ENCODE measurements around the gene HORMAD2.
A peak's percentile ranks its signal among the peaks of the same experiment; 100 is the strongest.
"Not testable (repeated sequence)": the region's sequence is repeated elsewhere in the genome, so short reads cannot be mapped to it uniquely, and the experiment has no call there.

The HORMAD2 gene

DNA sequence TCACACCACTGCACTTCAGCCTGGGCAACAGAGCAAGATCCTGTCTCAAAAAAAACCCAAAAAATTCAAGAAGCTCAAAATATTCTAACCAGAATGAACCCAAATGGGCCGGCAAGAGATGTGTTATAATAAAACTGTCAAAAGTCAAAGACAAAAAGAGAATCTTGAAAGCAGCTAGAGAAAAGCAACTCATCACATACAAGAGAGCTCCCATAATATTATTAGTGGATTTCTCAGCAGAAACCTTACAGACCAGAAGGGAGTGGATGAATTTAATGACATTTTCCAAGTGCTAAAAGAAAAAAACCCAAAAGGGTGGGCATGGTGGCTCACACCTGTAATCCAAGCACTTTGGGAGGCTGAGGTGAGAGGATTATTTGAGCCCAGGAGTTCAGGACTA lies 22.9 kb upstream of the HORMAD2 start:
- DNase-seq: no peak

DNA sequence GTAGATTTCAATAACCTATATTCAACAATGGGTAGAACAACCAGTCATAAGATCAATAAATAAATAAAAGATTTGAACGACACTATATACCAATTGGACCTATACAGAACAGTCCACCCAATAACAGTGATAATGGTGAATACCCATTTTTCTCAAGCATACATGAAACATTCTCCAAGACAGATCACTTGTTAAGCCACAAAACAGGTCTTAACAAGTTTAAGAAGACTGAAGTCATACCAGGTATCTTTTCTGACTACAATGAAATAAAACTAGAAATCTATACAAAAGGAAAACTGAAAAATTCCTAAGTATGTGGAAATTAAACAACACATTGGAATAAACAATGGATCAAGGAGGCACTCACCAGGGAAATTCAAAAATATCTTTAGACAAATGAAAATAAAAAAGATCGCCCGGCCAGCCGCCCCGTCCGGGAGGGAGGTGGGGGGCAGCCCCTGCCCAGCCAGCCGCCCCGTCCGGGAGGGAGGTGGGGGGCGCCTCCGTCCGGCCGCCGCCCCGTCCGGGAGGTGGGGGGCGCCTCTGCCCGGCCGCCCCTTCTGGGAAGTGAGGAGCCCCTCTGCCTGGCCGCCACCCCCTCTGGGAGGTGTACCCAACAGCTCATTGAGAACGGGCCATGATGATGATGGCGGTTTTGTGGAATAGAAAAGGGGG lies 20.8 kb upstream of the HORMAD2 start:
- DNase-seq: not testable (repeated sequence)

DNA sequence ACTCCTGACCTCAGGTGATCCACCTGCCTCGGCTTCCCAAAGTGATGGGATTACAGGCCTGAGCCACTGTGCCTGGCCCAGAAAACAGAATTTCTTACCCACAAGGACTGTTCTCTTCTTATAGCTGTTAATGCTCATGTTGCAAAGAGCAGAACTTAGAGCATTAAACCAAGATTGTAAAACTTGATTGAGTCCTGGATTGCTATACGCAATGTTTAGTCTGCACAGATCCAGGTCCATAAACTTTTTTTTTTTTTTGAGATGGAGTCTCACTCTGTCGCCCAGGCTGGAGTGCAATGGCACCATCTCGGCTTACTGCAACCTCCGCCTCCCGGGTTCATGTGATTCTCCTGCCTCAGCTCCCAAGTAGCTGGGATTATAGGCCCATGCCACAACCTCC lies 19.2 kb upstream of the HORMAD2 start:
- DNase-seq: not testable (repeated sequence)

DNA sequence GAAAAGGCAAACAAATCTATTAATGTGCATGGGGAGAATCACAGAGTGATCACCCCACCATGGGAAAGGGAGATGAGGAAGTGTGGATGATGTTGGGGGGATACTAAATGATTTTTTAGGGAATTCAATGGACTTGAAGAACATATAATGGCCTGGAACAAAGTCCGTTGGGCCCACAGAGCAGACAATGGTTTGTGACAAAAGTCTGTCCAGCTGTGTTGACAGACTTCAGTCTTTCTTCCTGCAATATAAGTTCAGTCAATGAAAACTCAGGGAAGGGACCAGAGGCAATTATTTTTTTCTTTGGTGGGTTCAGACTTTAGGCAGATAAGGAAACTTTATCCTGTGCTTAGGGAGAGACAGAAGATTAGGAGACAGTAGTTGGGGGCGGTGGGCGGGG lies 18.0 kb upstream of the HORMAD2 start:
- no peak for DNase-seq

DNA sequence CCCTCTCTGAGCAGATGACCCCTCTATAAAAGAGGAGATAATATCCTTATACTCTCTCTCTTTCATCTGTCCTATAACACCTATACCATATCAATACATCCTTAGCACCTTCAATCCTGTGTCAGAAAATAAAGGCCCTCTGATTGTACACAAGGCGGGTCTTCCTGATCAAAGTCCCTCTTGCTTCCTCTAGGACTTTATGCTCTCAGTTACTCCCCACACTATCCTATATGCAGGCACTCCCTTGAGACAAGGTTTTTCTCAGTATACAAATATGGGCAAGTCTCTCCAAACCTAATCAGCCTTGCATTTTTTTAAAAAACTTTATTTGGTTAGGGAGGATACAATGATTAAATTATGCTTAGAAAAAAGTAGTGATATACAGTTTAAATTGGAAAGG lies 17.3 kb upstream of the HORMAD2 start:
- no peak for DNase-seq

DNA sequence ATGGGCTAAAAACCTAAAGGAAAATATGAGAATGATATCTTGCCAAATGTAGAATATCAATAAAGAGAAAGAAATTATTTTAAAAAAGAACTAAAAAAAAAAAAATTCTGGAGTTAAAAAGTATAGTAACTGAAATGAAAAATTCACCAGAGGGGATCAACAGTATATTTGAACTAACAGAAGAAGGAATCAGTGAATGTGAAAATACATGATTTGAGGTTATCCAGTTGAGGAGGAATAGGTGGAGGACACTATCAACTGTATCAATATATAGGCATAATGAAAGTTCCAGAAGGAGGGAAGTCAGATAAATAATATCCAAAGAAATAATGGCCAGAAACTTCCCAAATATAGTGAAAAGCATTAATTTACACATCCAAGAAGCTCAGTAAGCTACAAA lies 16.1 kb upstream of the HORMAD2 start:
- DNase-seq: no peak

DNA sequence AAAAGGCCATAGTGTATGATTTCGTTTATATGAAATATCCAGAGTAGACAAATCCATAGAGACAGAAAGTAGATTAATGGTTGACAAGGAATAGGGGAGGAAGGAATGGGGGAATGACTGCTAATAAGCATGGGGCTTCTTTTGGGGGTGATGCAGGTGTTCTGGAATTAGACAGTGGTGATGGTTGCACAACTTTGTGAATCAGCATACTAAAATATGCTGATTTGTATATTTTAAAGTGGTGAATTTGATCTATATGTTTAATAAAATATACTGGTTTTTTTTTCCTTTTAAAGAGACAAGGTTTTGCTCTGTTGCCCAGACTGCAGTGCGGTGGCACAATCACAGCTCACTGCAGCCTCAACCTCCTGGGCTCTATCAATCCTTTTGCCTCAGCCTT lies 6.5 kb upstream of the HORMAD2 start:
- no peak for DNase-seq

DNA sequence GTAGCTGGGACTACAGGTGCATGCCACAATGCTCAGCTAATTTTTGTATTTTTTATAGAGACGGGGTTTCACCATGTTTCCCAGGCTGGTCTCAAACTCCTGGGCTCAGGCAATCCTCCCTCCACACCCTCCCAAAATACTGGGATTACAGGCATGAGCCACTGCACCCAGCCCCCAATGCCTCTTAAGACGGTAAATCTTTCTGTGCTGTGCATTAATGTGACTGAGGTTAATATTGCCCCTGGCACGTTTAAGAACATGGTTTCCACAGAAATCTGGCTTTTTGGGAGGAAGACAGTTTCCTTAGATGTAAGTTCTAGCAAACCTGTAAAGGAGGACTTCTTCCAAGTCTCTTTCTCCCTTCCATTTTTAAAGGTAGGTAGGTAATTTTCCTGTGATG lies 6.1 kb upstream of the HORMAD2 start:
- DNase-seq: no peak

DNA sequence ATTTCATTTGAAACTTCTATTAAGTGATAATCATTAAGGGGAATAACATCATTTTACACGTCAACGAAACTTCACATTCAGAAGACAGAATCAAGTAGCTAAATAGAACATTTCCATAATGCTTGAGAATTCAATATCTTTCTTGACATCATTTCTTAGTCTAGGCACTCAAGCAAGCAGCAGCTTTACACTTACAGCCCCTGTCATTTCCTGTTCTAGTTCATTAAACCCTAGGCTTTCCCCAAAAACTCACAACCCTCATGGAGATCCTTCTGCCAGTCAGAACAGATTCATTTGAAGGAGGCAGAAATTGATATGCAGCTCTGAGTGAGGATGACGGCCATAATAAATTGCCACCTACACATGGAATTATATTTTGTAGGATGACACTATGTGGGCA lies 5.3 kb upstream of the HORMAD2 start:
- no peak for DNase-seq

DNA sequence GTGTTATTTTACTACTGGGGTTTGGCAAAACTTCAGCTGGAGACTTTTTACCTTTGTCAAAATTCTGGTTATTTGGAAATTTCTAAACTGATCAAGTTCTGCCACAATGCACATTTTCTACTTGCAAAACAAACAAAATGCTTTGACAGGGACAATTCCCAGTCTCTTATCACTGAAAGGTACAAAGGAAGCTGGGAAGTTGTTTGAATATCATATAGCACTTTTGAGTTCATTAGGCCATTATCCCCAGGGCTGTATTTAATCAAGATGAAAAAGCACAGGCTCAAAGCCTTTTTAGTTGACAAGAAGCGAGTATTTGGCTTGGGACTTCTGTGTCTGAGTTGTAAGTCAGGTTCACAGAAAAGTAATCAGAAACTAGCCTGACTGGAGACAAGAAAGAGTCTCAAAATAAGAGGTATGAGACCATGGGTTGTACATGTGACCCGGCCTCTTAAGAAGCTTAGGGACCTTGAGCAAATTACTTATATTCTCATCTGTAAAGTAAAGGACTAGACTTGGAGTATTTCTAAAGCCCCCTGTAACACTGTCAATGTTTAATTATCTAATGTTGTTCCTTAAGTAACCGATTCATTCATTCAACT lies 2.9 kb upstream of the HORMAD2 start:
- no peak for DNase-seq

DNA sequence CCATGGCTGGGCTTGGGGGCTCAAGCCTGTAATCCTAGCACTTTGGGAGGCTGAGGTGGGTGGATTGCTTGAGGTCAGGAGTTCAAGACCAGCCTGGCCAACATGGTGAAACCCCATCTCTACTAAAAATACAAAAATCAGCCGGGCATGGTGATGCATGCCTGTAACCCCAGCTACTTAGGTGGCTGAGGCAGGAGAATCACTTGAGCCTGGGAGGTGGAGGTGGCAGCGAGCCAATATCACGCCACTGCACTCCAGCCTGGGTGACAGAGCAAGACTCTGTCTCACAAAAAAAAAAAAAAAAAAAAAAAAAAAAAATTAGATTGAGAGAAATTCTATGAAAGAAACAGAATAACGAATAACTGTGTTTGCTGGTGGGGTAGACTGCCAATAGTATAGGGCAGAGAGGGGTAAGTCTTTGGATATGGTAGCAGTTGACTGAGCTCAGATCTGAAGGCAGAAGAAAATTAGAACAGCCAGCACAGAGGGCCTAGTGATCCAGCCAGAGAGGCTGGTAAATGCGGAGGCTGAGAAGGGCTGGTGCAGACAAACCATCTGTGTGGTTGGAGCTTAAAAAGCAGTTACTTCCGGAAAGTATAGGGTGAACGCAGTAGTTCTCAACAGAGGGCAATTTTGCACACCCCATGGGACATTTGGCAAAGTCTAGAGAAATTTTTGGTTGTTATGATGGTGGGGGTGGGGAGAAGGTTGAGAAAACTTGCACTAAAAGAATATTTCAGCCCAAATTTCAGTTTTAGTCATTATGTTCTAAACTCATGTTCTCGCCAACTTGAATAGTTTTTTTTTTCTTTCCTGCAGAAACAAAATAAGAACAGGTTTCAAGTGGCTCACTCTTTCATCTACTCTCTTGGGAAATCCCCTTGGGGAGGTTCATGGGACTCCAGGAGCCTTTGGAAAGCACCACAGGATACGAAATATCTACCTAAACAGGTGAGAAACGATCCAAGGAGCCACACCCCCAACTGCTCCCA lies 1.6 kb upstream of the HORMAD2 start:
- peak; percentile 42 for DNase-seq

DNA sequence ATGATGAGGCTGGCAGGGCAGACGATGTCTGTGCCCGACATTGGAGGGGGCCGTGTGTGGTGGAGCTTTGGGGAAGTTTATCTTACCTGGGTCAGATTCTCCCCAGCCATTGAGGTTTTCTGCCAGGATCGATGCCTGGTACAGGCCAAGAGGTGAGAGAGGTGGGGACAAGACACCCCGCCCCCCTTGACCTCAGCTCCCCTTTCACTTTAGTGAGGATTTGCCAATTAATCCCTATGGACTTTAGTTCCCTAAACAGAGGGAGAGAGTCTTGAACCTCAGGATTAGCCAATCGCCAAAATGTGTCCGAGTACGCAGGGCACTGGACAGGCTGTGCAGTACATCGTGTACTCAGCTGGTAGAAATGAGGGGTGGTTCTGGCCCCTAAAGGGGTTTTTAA lies 541 bp downstream of the HORMAD2 start:
- no peak for DNase-seq

DNA sequence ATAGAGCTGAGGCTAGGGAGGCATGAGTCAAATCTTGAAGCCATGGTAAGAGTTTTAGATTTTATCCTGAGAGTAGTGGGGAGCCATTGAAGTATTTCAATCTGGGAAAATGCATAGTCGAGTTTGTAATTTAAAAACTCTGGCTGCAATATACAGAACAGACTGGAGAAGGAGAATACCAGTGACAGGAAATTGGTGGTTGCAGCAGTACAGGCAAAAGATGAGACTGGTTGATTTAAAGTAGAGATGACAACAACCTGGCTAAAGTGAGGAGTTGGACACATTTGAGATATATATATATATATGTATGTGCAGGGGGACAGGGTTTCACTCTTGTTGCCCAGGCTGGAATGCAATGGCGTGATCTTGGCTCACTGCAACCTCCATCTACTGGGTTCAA lies 6.2 kb downstream of the HORMAD2 start:
- DNase-seq: no peak

DNA sequence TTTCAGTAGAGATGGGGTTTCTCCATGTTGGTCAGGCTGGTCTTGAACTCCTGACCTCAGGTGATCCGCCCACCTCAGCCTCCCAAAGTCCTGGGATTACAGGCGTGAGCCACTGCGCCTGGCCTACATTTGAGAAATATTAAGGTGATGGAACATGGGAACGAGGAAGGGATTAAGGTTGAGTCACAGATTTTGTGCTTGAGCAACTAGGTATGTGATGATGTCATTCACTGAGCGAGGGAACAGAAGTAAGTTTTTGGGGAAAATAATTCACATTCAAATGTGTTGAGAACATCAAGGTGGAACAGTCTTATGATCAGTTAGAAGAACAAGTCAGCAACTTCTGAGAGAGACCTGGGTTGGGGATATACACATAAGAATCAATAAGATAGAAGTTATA lies 6.8 kb downstream of the HORMAD2 start:
- not testable (repeated sequence) for DNase-seq

DNA sequence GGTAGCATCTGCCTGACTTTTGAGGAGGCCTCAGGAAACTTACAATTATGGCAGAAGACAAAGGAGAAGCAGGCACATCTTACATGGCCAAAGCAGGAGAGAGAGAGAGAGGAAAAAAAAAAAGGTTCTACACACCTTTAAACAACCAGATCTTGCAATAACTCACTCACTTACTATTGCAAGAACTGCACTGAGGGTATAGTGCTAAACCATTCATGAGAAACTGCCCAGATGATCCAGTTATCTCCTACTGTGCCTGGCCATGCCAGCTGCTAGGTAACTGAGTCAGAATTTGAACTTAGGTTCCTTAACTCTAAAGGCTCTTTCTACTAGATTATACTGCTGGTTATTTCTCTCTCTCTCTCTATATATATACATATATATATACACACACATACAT lies 7.3 kb downstream of the HORMAD2 start:
- DNase-seq: no peak

DNA sequence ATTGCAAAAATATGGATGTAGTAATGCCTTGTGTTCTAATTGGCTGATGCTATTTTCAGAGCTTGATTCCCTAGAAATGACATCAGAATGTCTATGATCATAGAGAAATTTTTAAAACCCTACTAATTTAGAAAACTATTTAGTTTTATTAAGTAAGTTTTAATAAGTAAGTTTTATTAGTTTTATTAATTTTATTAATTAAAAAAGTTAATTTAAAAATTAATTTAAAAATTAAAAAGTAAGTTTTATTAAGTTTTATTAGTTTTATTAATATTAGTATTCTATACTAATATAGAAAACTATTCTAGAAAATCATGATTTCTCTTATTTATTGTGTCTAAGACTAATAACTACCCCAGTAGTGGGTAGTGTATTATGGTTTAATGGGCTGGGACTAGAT lies 8.2 kb downstream of the HORMAD2 start:
- no peak for DNase-seq

DNA sequence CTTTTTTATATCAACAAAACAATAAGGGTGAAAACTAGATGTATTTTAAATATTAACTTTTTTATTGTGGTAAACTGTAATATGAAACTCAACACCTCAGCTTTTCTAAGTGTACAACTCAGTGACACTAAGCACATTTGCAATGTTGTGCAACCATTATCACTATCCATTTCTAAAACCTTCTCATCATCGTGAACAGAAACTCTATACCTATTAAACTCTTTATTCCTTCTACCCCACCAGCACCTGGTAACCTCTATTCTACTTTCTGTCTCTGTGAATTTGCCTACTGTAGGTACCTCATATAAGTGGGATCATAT lies 9.4 kb downstream of the HORMAD2 start:
- no peak for DNase-seq

DNA sequence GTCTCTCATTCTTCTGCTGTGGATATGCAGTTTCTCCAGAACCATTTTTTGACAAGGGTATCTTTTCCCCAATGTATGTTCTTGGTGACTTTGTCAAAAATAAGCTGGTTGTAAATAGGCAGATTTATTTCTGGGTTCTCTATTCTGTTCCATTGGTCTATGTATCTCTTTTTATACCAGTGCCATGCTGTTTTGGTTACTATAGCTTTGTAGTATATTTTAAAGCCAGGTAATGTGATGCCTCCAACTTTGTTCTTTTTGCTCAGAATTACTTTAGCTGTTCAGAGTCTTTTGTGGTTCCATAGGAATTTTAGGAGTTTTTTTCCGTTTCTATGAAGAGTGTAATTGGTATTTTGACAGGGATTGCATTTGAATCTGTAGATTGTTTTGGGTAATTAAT lies 12.4 kb downstream of the HORMAD2 start:
- no peak for DNase-seq

DNA sequence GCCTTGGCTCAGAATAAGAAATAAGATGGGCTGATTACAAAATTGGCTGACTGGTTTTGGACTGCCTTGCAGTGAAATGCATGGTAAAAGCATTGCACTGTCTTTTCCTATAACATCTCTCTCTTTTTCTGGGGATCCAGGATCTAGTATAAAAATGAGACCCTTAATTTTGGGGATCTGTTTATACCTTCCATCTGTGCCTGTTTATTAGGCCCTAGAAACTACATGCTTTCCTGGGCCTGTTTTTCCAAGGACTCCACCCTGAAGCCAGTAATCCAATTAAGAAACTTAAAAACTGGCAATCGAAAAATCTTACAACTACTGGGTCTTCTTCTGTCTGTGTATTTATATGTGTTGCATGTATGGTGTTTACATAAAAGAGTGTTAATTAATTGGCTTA lies 14.5 kb downstream of the HORMAD2 start:
- no peak for DNase-seq

DNA sequence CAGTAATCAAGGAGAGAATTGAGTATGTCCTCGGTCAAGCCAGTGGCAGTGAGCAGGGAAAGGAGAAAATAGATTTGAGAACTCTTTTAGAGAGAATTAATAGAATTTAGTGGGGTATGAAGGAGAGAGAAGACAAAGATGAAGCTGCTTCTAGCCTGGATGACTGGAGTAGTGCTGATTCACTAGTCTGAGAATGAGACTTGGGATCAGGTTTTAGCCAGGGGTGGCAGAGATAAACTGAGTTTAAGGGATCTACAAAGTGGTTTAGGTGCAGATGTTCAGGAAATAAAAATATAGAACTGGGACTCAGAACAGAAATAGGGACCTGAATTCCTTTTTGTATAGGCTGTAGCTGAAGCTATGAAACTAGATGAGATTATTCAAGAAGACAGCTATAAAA lies 17.6 kb downstream of the HORMAD2 start:
- DNase-seq: no peak

DNA sequence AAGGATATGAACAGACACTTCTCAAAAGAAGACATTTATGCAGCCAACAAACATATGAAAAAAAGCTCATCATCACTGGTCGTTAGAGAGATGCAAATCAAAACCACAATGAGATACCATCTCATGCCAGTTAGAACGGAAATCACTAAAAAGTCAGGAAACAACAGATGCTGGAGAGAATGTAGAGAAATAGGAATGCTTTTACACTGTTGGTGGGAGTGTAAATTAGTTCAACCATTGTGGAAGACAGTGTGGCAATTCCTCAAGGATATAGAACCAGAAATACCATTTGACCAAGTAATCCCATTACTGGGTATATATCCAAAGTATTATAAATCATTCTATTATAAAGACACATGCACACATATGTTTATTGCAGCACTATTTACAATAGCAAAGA lies 20.5 kb downstream of the HORMAD2 start:
- DNase-seq: not testable (repeated sequence)

DNA sequence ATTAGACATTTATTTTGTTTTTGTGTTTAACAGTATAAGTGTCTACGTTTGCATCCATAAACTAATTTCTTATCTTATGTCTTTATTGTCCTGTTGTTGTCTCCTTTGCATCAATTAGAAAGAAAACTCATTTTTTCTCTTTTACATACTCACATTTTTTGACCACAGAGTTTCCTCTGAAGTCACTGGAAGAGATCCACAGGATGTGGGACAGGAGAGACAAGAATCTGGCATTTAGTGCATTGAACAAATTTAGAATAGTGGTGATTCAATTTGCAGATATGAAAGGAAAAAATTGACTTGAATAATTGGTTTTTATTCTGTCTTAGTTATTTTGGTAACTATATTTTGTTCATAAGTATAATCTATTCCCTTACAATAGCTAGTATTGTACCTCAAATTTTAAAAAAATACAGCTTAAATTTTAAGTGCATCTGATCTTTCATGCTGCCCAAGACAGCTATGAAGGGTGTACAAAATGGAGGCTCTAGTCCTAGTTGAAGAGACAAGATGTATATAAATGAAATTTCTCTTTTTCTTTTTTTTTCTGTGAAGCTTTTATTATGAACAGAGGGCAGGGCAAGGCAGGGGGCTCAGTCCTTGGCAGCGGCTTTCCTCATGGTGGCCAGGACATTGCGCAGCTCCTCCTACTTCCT lies 24.4 kb downstream of the HORMAD2 start:
- no peak for DNase-seq

DNA sequence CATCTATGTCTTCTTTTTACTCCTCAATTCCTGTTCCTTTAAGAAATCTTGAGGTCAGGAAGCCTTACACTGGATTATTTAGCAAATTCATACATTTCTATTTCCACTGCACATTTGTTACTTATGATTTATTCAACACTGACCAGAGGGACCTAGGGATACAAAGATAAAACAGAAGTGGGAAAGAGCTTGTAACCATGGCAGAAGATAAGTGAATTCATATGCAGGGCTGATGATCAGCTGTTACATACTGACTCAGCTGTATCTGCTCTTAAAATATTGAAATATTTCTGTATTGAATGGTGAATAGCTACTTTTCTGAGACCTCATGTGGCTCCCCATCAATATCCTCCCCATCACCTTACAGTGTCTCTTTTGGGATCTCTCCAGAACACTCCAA lies 25.2 kb downstream of the HORMAD2 start:
- no peak for DNase-seq

DNA sequence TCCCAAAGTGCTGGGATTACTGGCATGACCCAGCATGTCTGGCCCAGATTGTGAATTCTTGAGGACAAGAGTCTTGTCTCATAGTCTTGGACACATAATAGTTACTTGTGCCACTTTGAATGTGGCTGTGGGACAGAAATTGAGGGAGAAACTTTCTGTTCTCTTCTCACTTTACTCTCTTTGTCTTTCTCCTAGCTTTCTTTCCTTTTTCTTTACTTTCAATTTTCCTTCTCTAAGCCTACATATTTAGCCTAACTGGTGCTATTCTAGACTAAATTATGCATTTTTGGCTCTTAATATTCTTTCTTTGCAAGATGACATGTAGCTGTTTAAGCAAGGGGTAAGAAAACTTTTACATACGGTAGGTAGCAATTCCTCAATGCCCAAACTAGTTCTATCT lies 33.2 kb downstream of the HORMAD2 start:
- no peak for DNase-seq
